GM12874 (cell line): Measurements from ENCODE around the gene GLG1.

Experiments
- TF ChIP-seq, protein P1 (sequence below): IDR thresholded peaks from 2 replicates; pipeline ENCODE4 v1.5.1; 2011; ENCODE audit warnings: low read depth, mild to moderate bottlenecking, control low read depth, low read length, moderate library complexity; ENCODE audit not compliant: insufficient read depth

The GLG1 gene

GRCh38 chr16:74465281-74465680, 141.6 kb downstream of the GLG1 start:
- TF ChIP-seq, protein P1, sequence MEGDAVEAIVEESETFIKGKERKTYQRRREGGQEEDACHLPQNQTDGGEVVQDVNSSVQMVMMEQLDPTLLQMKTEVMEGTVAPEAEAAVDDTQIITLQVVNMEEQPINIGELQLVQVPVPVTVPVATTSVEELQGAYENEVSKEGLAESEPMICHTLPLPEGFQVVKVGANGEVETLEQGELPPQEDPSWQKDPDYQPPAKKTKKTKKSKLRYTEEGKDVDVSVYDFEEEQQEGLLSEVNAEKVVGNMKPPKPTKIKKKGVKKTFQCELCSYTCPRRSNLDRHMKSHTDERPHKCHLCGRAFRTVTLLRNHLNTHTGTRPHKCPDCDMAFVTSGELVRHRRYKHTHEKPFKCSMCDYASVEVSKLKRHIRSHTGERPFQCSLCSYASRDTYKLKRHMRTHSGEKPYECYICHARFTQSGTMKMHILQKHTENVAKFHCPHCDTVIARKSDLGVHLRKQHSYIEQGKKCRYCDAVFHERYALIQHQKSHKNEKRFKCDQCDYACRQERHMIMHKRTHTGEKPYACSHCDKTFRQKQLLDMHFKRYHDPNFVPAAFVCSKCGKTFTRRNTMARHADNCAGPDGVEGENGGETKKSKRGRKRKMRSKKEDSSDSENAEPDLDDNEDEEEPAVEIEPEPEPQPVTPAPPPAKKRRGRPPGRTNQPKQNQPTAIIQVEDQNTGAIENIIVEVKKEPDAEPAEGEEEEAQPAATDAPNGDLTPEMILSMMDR: no peak

DNA sequence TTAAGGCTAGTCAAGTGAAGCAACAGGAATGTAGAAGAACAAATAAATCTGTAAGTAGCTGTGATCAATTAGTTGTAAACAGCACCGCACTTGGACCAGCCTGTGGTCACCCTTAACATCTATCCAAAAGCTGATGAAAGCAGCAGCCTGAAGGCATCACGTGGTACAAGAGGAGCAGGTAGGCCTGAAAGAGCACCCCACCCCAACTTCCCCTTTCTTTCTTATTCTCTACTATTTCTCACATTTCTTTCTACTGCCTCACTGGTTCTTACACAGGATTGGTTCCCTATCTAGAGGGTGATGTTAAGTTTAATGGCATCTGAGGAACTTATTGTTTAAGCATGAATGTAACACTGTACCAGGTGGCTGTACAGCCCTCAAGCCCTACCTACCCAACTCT, 143.0 kb downstream of the GLG1 start:
- TF ChIP-seq, protein P1: no peak

DNA sequence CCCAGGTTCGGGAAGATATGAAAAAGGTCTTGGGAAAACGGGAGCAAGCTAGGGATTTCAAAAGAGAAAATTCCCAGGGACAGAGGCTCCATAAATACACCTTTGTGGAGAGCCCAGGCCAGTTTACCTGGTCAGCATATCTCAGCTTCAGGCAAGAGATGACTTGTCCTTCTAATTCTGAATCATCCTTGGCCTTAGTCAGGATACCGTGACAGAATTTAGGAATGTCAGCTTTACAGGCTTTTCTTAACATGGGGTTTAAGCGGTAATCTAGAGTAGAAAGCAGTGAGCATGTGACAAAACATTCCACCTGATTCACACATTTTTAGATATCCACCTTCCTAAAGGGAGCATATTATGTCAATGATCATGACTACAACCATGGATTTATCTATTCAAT, 144.6 kb downstream of the GLG1 start:
- TF ChIP-seq, protein P1: no peak

DNA sequence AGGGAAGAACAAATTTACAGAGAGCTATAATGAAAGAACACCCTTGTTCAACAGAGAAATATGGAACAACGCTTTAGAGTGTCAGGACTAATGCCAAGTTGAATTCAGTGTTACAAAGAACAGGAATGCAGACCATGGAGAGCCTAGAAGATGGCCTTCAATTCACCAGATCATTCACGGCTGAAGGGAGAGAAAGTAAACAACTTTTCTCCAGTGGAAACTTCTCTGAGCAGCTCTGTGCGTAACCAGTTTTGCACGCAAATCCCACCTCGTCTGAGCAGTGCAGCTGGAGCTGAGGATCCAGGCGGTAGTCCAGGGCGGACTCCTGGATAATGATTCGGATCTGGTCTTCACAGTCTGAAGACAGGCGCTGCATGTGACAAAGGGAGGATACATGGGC, 145.1 kb downstream of the GLG1 start:
- TF ChIP-seq, protein P1: no peak

- TF ChIP-seq, protein P1: no peak
Measured at GRCh38 chr16:74460542-74460941, 146.4 kb downstream of the GLG1 start.

DNA sequence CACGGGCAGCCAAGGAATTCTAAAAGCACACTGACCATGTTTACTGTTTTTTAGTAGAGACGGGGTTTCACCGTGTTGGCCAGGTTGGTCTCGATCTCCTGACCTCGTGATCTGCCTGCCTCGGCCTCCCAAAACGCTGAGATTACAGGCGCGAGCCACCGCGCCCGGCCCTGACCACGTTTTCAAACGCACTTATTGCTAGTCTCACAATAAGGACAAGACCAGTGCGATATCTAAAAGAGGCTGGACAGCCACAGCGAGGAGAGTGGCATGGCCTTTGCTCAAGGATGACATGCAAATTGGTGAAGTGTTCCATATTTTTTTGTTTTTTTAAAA, 150.7 kb downstream of the GLG1 start:
- TF ChIP-seq, protein P1: no peak

DNA sequence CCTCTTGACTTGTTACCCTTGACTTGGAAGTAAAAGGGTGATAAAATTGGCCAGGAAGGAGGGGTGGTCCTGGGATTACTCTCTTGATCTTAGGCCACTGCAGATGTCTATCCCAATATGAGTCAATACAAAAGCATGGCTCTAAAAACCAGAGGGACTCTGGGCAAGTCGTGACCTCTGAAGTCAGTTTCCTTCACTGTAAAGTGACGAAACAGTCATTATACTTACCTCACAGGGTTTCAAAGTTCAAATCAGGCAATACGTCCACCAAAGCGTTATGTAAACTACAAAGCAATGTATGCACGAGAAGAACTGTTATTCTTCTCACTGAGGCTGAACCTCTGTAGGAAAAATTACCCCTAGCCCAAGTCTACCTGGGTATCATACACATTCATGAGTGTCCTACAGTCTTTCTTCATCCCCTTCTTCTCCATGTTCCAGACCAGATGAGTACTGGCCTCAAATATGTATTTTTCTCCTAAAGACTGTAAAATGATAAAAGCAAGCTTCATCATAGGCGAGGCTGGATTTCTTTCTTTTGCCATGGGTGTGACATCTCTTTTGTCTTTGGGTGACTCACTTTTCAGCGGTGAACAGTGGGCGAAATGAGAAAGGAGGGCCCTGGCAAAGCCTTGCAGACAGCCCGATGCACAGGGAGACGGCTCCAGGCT, 151.2 kb downstream of the GLG1 start:
- TF ChIP-seq, protein P1: no peak
